IMR-90 (cell line): ENCODE results near the gene ACY1. TPM values are rescaled to one million over a fixed set of nuclear protein-coding genes. Genes with fewer than 3 reads are reported as not detected.

Experiments
- ATAC-seq: fragments of 200-7000 bp; cut with Tn5 transposase; 2 replicates; pipeline ENCODE4 v1.9.1; 2020; ENCODE audit warnings: low read depth, mild to moderate bottlenecking, moderate library complexity
- BruUV-seq: library from RNA; stranded (reverse); fragments of 400-500 nt; replicated peaks from 2 replicates; lab custom pipeline; 2021; lab: Mats Ljungman, UMichigan
- CTCF ChIA-PET: fragments of 300-600 bp; formaldehyde crosslinking; extraction: SDS; loops from one replicate; lab custom pipeline; 2021; ENCODE audit warnings: antibody characterized with exemption; lab: Yijun Ruan, JAX
- POLR2A ChIA-PET: fragments of 300-600 bp; sonication (Branson Sonifier 250); formaldehyde crosslinking; loops from one replicate; lab custom pipeline; 2022; ENCODE audit warnings: antibody characterized with exemption; ENCODE audit not compliant: unreplicated experiment; lab: Charles Lee
- DNase-seq: peaks from one replicate; pipeline ENCODE4 v3.0.0; 2013
- H2AFZ ChIP-seq: replicated peaks from 2 replicates; pipeline ENCODE3; 2013; ENCODE audit warnings: low read length, mild to moderate bottlenecking; ENCODE audit not compliant: poor library complexity
- H2AK5ac ChIP-seq: 2 replicates; pipeline ENCODE4 v1.6.1; 2013; ENCODE audit warnings: low read depth, low read length, inconsistent platforms
- H2AK9ac ChIP-seq: replicated peaks from 2 replicates; pipeline ENCODE3; 2013; ENCODE audit warnings: mild to moderate bottlenecking, low read depth, low read length, moderate library complexity; ENCODE audit not compliant: poor library complexity
- H2BK120ac ChIP-seq: 2 replicates; pipeline ENCODE4 v1.6.1; 2013; ENCODE audit warnings: low read depth, low read length, inconsistent platforms
- H2BK15ac ChIP-seq: 3 replicates; pipeline ENCODE4 v1.6.1; 2013; ENCODE audit warnings: low read depth, low read length, inconsistent platforms
- H2BK20ac ChIP-seq: 2 replicates; pipeline ENCODE4 v1.6.1; 2013; ENCODE audit warnings: low read depth, mild to moderate bottlenecking, inconsistent platforms, low read length, moderate library complexity
- H2BK5ac ChIP-seq: 2 replicates; pipeline ENCODE4 v1.6.1; 2013; ENCODE audit warnings: mild to moderate bottlenecking, low read depth, low read length, inconsistent platforms; ENCODE audit not compliant: poor library complexity, severe bottlenecking
- H3K14ac ChIP-seq: replicated peaks from 2 replicates; pipeline ENCODE4 v1.6.1; 2013; ENCODE audit warnings: low read depth, low read length, inconsistent platforms
- H3K18ac ChIP-seq: 2 replicates; pipeline ENCODE4 v1.6.1; 2013; ENCODE audit warnings: low read depth, low read length, control low read depth
- H3K23ac ChIP-seq: 2 replicates; pipeline ENCODE4 v1.6.1; 2013; ENCODE audit warnings: low read depth, low read length, inconsistent platforms
- H3K27ac ChIP-seq: 2 replicates; pipeline ENCODE4 v1.5.1; 2013; ENCODE audit warnings: mild to moderate bottlenecking, control low read depth, low read length; ENCODE audit not compliant: insufficient read depth
- H3K27me3 ChIP-seq: 2 replicates; pipeline ENCODE4 v1.6.1; 2013; ENCODE audit warnings: low read length; ENCODE audit not compliant: control insufficient read depth, insufficient read depth
- H3K36me3 ChIP-seq: 2 replicates; pipeline ENCODE4 v1.6.1; 2013; ENCODE audit warnings: low read length, mixed read lengths; ENCODE audit not compliant: control insufficient read depth, insufficient read depth
- H3K4ac ChIP-seq: 2 replicates; pipeline ENCODE4 v1.6.1; 2013; ENCODE audit warnings: low read depth, low read length, inconsistent platforms
- H3K4me1 ChIP-seq: 2 replicates; pipeline ENCODE4 v1.6.1; 2013; ENCODE audit warnings: low read length, mixed read lengths; ENCODE audit not compliant: control insufficient read depth, insufficient read depth
- H3K4me2 ChIP-seq: 2 replicates; pipeline ENCODE4 v1.6.1; 2013; ENCODE audit warnings: low read depth, mild to moderate bottlenecking, control low read depth, low read length, moderate library complexity
- H3K4me3 ChIP-seq: 2 replicates; pipeline ENCODE4 v1.5.1; 2013; ENCODE audit warnings: low read depth, mild to moderate bottlenecking, control low read depth, low read length, moderate library complexity; ENCODE audit not compliant: insufficient read depth
- H3K56ac ChIP-seq: 2 replicates; pipeline ENCODE4 v1.6.1; 2013; ENCODE audit warnings: low read length, inconsistent platforms; ENCODE audit not compliant: insufficient read depth; ENCODE audit errors: extremely low read depth
- H3K79me1 ChIP-seq, 2 experiments: 2 replicates each; pipeline ENCODE4 v1.6.1; 2013; ENCODE audit warnings: low read length in 2 of 2, inconsistent platforms in 1 of 2, low read depth in 1 of 2
- H3K9ac ChIP-seq: 2 replicates; pipeline ENCODE4 v1.6.1; 2013; ENCODE audit warnings: low read depth, low read length, control low read depth
- H3K9me1 ChIP-seq: 2 replicates; pipeline ENCODE4 v1.6.1; 2013; ENCODE audit warnings: low read length, inconsistent platforms; ENCODE audit not compliant: insufficient read depth
- H3K9me3 ChIP-seq: 2 replicates; pipeline ENCODE4 v1.6.1; 2013; ENCODE audit warnings: low read length; ENCODE audit not compliant: control insufficient read depth, insufficient read depth
- H4K20me1 ChIP-seq: 2 replicates; pipeline ENCODE4 v1.6.1; 2013; ENCODE audit warnings: low read length, inconsistent platforms; ENCODE audit not compliant: insufficient read depth
- H4K5ac ChIP-seq: 2 replicates; pipeline ENCODE4 v1.6.1; 2013; ENCODE audit warnings: mild to moderate bottlenecking, low read depth, low read length, control low read depth
- H4K8ac ChIP-seq, 2 experiments: 2 replicates each; pipeline ENCODE4 v1.6.1; 2013; ENCODE audit warnings: low read depth in 2 of 2, low read length in 2 of 2, control low read depth in 1 of 2, inconsistent platforms in 1 of 2
- H4K91ac ChIP-seq: 2 replicates; pipeline ENCODE4 v1.6.1; 2013; ENCODE audit warnings: low read depth, low read length, inconsistent platforms; ENCODE audit not compliant: insufficient read depth
- BHLHE40 ChIP-seq: fragments of 150-350 bp; IDR thresholded peaks from 2 replicates; pipeline ENCODE4 v1.6.1; 2016; ENCODE audit warnings: mild to moderate bottlenecking, low read depth, low read length
- CEBPB ChIP-seq: IDR thresholded peaks from 2 replicates; pipeline ENCODE4 v1.6.1; 2012; ENCODE audit warnings: low read depth, low read length, improper control_type of control experiment
- CHD1 ChIP-seq: IDR thresholded peaks from 2 replicates; pipeline ENCODE4 v1.6.1; 2012; ENCODE audit warnings: low read depth, low read length, improper control_type of control experiment
- MAZ ChIP-seq: IDR thresholded peaks from 2 replicates; pipeline ENCODE4 v1.6.1; 2012; ENCODE audit warnings: low read depth, mild to moderate bottlenecking, low read length, improper control_type of control experiment, moderate library complexity, borderline replicate concordance
- NFE2L2 ChIP-seq: fragments of 150-350 bp; IDR thresholded peaks from 2 replicates; pipeline ENCODE4 v1.6.1; 2016; ENCODE audit warnings: low read depth, mild to moderate bottlenecking, low read length
- POLR2A ChIP-seq: IDR thresholded peaks from 2 replicates; pipeline ENCODE4 v1.6.1; 2012; ENCODE audit warnings: mild to moderate bottlenecking, low read depth, low read length
- RAD21 ChIP-seq: IDR thresholded peaks from 2 replicates; pipeline ENCODE4 v1.6.1; 2012; ENCODE audit warnings: low read length, improper control_type of control experiment
- RFX5 ChIP-seq: IDR thresholded peaks from 2 replicates; pipeline ENCODE4 v1.8.0; 2012; ENCODE audit warnings: low read depth, mild to moderate bottlenecking, low read length, moderate library complexity
- SMC3 ChIP-seq: fragments of 150-350 bp; IDR thresholded peaks from 2 replicates; pipeline ENCODE4 v1.6.1; 2016; ENCODE audit warnings: low read depth, mild to moderate bottlenecking, antibody characterized with exemption, low read length, moderate library complexity
- WGBS, 2 experiments: methylation state at CpG; one replicate each; pipeline versions ENCODE4 v1.1.5 to v1.1.7; 2013; ENCODE audit warnings: missing lambda C conversion rate in 2 of 2; ENCODE audit not compliant: insufficient read length in 1 of 2; ENCODE audit errors: extremely low coverage in 2 of 2; 5-methylcytosine and 5-hydroxymethylcytosine counted together
- dilution Hi-C: fragments of 300-500 bp; cut with HindIII; formaldehyde crosslinking; loops from one replicate; pipeline ENCODE4 v1.14.3; 2018; ENCODE audit warnings: low sequenced_read_pairs; ENCODE audit not compliant: unreplicated experiment
- in situ Hi-C: fragments of 300-500 bp; cut with MboI; formaldehyde crosslinking; loops from 3 replicates; pipeline ENCODE4 v1.14.3; 2019; ENCODE audit warnings: low sequenced_read_pairs, inconsistent platforms, mixed read lengths
- intact Hi-C: fragments of 100-400 bp; cut with micrococcal nuclease; formaldehyde crosslinking; loops from 2 replicates; pipeline ENCODE4 v1.10.0; 2022
- polyA plus RNA-seq, 3 experiments: library from polyadenylated mRNA; depleted of rRNA; stranded (reverse); fragments of >200 nt; gene quantifications; 2 replicates each; pipeline ENCODE4 v1.2.3, GENCODE V29; 2012; ENCODE audit warnings: low replicate concordance in 1 of 3
- total RNA-seq: library from RNA; depleted of rRNA; stranded (reverse); fragments of >200 nt; gene quantifications from 2 replicates; pipeline ENCODE4 v1.2.3, GENCODE V29; 2012
- TF ChIP-seq, protein P1 (sequence below): fragments of 150-350 bp; IDR thresholded peaks from 2 replicates; pipeline ENCODE4 v1.6.1; 2017; ENCODE audit warnings: mild to moderate bottlenecking, antibody characterized with exemption, low read length, low read depth
- TF ChIP-seq, protein P2 (sequence below): fragments of 150-350 bp; IDR thresholded peaks from 2 replicates; pipeline ENCODE4 v1.6.1; 2016; ENCODE audit warnings: low read depth, mild to moderate bottlenecking, low read length, moderate library complexity, borderline replicate concordance
- TF ChIP-seq, protein P3 (sequence below): conservative IDR thresholded peaks from 2 replicates; pipeline ENCODE4 v1.5.1; 2012; ENCODE audit warnings: mild to moderate bottlenecking, low read depth, low read length, improper control_type of control experiment

Gene ACY1
- total and polyA plus RNA-seq, 2 of the 4 experiments (the other 2 are of a cell fraction) = 22.0 to 47.1 TPM

DNA sequence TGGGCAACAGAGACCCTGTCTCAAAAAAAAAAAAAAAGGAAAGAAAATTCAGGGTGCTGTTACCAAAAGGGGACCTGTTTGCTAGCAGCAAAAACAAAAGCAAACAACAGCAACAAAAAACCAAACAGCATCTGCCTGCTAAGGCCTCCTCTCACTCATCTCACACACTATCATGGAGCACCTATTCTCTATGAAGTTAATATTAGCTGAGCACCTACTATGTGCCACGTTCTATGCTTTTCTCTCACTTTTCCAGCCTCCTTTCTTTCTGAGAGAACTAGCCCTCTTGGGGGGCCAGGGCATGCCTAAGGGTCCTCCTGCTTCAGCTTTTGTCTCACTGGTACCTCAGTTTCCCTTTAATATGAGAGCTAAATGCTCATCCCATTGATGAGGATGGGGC is 28.6 kb upstream of the ACY1 start:
- no peak for ATAC-seq
- no peak overlapping the region for H3K4me2 ChIP-seq
- DNase-seq = no peak
- H3K23ac ChIP-seq = no peak overlapping the region
- intact Hi-C loops = no loop called here
- no peak overlapping the region for H4K91ac ChIP-seq
- in situ Hi-C loops = loop anchor here (25.0 kb wide), 1 partner anchor 1617 kb away; the partner anchor contains the start of genes RASSF1, TUSC2 and ZMYND10
- no peak overlapping the region for H2BK120ac ChIP-seq
- H3K27me3 ChIP-seq = no peaks in the 10 kb centered on the region
- no peak overlapping the region for H3K9ac ChIP-seq
- H3K56ac ChIP-seq = no peak overlapping the region
- WGBS, 2 experiments = no CpG with 5 or more reads among the region's 1 CpG
- no peak overlapping the region for H4K5ac ChIP-seq
- H4K8ac ChIP-seq = no peak overlapping the region
- H2AK5ac ChIP-seq = no peak overlapping the region
- H3K14ac ChIP-seq = no peak overlapping the region
- H2BK15ac ChIP-seq = no peak overlapping the region
- TF ChIP-seq RFX5 (no peak), POLR2A (no peak), NFE2L2 (no peak), CHD1 (no peak), CEBPB (no peak), SMC3 (no peak), MAZ (no peak), RAD21 (no peak), BHLHE40 (no peak)
- TF ChIP-seq, protein P1, sequence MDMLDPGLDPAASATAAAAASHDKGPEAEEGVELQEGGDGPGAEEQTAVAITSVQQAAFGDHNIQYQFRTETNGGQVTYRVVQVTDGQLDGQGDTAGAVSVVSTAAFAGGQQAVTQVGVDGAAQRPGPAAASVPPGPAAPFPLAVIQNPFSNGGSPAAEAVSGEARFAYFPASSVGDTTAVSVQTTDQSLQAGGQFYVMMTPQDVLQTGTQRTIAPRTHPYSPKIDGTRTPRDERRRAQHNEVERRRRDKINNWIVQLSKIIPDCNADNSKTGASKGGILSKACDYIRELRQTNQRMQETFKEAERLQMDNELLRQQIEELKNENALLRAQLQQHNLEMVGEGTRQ = no peak
- TF ChIP-seq, protein P2, sequence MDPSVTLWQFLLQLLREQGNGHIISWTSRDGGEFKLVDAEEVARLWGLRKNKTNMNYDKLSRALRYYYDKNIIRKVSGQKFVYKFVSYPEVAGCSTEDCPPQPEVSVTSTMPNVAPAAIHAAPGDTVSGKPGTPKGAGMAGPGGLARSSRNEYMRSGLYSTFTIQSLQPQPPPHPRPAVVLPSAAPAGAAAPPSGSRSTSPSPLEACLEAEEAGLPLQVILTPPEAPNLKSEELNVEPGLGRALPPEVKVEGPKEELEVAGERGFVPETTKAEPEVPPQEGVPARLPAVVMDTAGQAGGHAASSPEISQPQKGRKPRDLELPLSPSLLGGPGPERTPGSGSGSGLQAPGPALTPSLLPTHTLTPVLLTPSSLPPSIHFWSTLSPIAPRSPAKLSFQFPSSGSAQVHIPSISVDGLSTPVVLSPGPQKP = no peak
- TF ChIP-seq, protein P3, sequence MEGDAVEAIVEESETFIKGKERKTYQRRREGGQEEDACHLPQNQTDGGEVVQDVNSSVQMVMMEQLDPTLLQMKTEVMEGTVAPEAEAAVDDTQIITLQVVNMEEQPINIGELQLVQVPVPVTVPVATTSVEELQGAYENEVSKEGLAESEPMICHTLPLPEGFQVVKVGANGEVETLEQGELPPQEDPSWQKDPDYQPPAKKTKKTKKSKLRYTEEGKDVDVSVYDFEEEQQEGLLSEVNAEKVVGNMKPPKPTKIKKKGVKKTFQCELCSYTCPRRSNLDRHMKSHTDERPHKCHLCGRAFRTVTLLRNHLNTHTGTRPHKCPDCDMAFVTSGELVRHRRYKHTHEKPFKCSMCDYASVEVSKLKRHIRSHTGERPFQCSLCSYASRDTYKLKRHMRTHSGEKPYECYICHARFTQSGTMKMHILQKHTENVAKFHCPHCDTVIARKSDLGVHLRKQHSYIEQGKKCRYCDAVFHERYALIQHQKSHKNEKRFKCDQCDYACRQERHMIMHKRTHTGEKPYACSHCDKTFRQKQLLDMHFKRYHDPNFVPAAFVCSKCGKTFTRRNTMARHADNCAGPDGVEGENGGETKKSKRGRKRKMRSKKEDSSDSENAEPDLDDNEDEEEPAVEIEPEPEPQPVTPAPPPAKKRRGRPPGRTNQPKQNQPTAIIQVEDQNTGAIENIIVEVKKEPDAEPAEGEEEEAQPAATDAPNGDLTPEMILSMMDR = no peak
- H3K4me3 ChIP-seq = no peak overlapping the region
- ChIA-PET CTCF (no interaction called here), POLR2A (no interaction called here)
- H3K79me1 ChIP-seq = no peaks in the 10 kb centered on the region
- dilution Hi-C loops = no loop called here
- peaks cover 6% of the 10 kb centered on the region; the same call in 1 of the 2 replicates for H3K9me1 ChIP-seq
- no TSS peak for BruUV-seq
- no peak overlapping the region for H2BK20ac ChIP-seq
- no peak overlapping the region for H3K4ac ChIP-seq
- H3K36me3 ChIP-seq = peaks cover 19% of the 10 kb centered on the region; the same call in 1 of the 2 replicates
- no peaks in the 10 kb centered on the region for H3K9me3 ChIP-seq
- no peak overlapping the region for H3K27ac ChIP-seq
- peaks cover 3% of the 10 kb centered on the region; the same call in 1 of the 2 replicates for H4K20me1 ChIP-seq
- H2AK9ac ChIP-seq = no peak overlapping the region
- H2AFZ ChIP-seq = no peak overlapping the region
- H3K18ac ChIP-seq = no peak overlapping the region
- H3K4me1 ChIP-seq = peaks cover 9% of the 10 kb centered on the region
- no peak overlapping the region for H2BK5ac ChIP-seq
